ENCODE results near the gene ESR2.
"Not testable (repeated sequence)": the region's sequence is repeated elsewhere in the genome, so short reads cannot be mapped to it uniquely, and the experiment has no call there.

Gene ESR2

DNA sequence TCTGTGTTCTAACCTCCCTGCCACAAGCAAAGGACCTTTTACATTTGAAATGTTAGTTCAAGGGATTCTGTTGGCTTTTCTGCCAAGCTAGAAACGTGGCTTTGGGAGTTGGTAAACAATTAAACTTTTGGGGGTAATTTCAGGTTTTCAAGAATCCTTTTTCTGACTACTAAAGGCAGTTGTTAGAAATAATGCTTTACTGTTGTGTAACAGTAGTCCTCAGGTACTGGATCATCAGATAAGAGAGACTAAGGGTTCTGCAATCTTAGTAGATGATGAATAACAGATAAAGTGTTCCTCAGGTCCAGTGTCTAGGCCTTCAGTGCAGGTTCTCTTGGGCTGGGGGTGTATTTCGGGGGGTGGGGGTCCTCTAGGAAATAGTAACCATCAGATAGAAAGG lies 249.1 kb downstream of the ESR2 start:
- Mint-ChIP-seq H3K4me3 (no peak overlapping the region), H3K36me3 (ENCODE audit: low read depth) (no peaks in the 10 kb centered on the region), H3K27ac (no peak overlapping the region), H3K4me1 (ENCODE audit: low read depth) (no peaks in the 10 kb centered on the region), H3K9me3 (peaks cover 9% of the 10 kb centered on the region), H3K27me3 (no peaks in the 10 kb centered on the region)
- intact Hi-C loops (cut with micrococcal nuclease) = no loop called here

DNA sequence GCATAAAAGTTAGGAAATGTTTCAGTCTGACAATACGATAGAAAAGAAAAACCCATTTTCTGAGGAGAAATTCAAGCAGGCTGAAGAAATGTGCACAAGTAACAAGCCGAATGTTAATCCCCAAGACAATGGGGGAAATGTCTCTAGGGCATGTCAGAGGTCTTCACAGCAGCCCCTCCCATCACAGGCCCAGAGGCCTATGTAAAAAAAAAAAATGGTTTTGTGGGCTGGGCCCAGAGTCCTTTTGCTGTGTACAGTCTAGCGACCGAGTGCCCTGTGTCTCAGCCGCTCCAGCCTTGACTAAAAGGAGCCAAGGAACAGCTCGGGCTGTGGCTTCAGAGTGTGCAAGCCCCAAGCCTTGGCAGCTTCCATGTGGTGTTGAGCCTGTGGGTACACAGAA lies 250.9 kb downstream of the ESR2 start:
- H3K4me1 Mint-ChIP-seq (ENCODE audit: low read depth); H3K36me3 Mint-ChIP-seq (ENCODE audit: low read depth); H3K27ac Mint-ChIP-seq; H3K4me3 Mint-ChIP-seq; H3K9me3 Mint-ChIP-seq; intact Hi-C loops (cut with micrococcal nuclease); H3K27me3 Mint-ChIP-seq: not testable (repeated sequence)

DNA sequence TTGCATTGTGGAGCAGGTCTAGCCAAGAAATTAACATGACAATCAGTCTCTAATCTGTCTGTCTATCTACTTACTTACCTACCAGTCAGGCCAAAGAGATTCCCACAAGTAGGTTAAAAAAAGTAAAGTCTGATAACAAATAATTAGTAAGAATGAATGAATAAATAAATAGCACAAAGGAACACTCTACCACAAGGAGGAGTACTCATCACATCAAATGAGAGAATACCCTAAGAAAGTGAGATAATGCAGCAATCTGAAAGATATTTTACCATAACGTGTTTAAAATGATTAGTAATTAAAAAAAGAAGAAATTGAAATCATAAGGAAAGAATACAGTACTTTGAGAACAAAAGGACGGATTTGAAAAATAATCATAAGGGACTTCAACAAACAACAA lies 254.1 kb downstream of the ESR2 start:
- peaks cover 8% of the 10 kb centered on the region for H3K9me3 Mint-ChIP-seq
- intact Hi-C loops (cut with micrococcal nuclease) = no loop called here
- no peaks in the 10 kb centered on the region for H3K36me3 Mint-ChIP-seq (ENCODE audit: low read depth)

DNA sequence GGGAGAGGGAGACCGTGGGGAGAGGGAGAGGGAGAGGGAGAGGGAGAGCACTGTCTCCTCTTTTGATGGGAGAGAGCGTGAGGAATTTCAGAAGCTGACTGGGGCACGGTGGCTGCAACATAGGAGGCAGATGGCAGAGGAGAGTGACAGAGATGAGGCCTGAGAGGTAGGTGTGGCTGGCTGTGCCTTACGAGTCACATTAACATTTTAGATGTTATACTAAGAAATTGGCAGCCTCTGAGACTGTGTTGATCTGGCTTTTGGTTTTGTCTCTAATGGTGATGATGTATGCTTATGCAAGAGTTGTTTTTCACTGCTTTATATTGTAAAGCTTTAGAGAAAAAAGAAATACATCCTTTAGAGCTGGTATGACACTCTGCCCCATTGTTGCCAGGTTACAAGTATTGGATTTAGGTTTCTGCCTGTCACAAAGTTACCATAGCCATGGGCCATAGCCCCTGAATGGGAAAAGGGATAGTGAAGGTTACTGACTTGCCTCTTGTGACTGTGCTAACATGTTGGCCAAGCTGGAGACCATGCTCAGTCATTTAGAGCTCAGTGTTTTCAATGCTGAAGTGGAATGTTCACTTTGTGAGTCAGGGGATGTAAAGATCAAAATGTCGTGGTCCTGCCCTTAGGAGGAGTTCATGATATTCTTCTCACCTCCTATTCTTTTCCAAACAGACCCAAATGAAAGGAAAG lies 255.2 kb downstream of the ESR2 start:
- intact Hi-C loops (cut with micrococcal nuclease) = no loop called here
- no peak overlapping the region for H3K27ac Mint-ChIP-seq
- no peaks in the 10 kb centered on the region for H3K36me3 Mint-ChIP-seq (ENCODE audit: low read depth)
- peaks cover 1% of the 10 kb centered on the region for H3K27me3 Mint-ChIP-seq
- H3K9me3 Mint-ChIP-seq = no peaks in the 10 kb centered on the region
- H3K4me1 Mint-ChIP-seq (ENCODE audit: low read depth) = no peaks in the 10 kb centered on the region
- H3K4me3 Mint-ChIP-seq = no peak overlapping the region

More for the DNA sequence above, 254.1 kb downstream of the ESR2 start:
- Mint-ChIP-seq H3K4me1 (ENCODE audit: low read depth) (no peaks in the 10 kb centered on the region), H3K4me3 (no peak overlapping the region), H3K27me3 (no peaks in the 10 kb centered on the region), H3K27ac (no peak overlapping the region)

DNA sequence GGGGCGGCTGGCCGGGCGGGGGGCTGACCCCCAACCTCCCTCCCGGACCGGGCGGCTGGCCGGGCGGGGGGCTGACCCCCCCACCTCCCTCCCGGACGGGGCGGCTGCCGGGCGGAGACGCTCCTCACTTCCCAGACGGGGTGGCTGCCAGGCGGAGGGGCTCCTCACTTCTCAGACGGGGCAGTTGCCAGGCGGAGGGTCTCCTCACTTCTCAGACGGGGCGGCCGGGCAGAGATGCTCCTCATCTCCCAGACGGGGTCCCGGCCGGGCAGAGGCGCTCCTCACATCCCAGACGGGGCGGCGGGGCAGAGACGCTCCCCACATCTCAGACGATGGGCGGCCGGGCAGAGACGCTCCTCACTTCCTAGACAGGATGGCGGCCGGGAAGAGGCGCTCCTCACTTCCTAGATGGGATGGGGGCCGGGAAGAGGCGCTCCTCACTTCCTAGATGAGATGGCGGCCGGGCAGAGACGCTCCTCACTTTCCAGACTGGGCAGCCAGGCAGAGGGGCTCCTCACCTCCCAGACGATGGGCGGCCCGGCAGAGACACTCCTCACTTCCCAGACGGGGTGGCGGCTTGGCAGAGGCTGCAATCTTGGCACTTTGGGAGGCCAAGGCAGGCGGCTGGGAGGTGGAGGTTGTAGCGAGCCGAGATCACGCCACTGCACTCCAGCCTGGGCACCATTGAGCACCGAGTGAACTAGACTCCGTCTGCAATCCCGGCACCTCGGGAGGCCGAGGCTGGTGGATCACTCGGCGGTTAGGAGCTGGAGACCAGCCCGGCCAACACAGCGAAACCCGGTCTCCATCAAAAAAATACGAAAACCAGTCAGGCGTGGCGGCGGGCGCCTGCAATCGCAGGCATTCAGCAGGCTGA lies 256.1 kb downstream of the ESR2 start:
- H3K4me1 Mint-ChIP-seq (ENCODE audit: low read depth); H3K27ac Mint-ChIP-seq; H3K4me3 Mint-ChIP-seq; H3K9me3 Mint-ChIP-seq; H3K36me3 Mint-ChIP-seq (ENCODE audit: low read depth); H3K27me3 Mint-ChIP-seq; intact Hi-C loops (cut with micrococcal nuclease): not testable (repeated sequence)

DNA sequence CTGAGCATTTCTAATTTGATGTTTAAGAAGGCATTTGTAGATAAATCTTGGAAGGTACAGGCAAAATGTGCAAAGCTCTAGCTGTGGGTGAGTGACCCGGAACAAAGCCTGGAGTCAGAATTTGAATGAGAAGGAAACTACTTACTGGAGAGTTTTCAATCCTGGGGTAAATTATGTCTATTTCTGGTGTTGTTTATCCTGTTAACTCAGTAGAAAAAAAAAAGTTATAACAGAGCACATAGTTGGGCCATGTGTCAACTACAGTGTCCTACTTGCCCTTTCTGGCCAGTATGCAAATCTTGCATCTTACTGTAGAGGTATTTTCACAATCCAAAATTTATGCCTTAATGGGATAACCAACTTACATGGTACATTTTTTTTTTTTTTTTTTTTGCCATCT lies 259.0 kb downstream of the ESR2 start:
- intact Hi-C loops (cut with micrococcal nuclease) = no loop called here
- H3K4me1 Mint-ChIP-seq (ENCODE audit: low read depth) = no peaks in the 10 kb centered on the region
- no peak overlapping the region for H3K27ac Mint-ChIP-seq
- H3K4me3 Mint-ChIP-seq = no peak overlapping the region
- H3K36me3 Mint-ChIP-seq (ENCODE audit: low read depth) = no peaks in the 10 kb centered on the region
- H3K27me3 Mint-ChIP-seq = peaks cover 1% of the 10 kb centered on the region
- no peaks in the 10 kb centered on the region for H3K9me3 Mint-ChIP-seq
